RPMI7951 (cell line): ENCODE results near the gene HACD2. TPM values are rescaled to one million over a fixed set of nuclear protein-coding genes. Genes with fewer than 3 reads are reported as not detected.
"Not testable (repeated sequence)": the region's sequence is repeated elsewhere in the genome, so short reads cannot be mapped to it uniquely, and the experiment has no call there.

Experiments
- DNase-seq: peaks from one replicate; pipeline ENCODE4 v3.0.0-alpha.2; 2012; ENCODE audit warnings: low read depth
- total RNA-seq: library from RNA; depleted of rRNA; stranded (reverse); fragments of >200 nt; shearing (Covaris generic); gene quantifications from 2 replicates; pipeline ENCODE4 v1.2.3, GENCODE V29; 2014; rRNA removed

Gene HACD2
- total RNA-seq: 34.0 and 36.6 TPM in 2 replicates

GRCh38 chr3:123584988-123585937, at the start of gene HACD2:
Gene HACD2 (minus strand): TSS chr3:123585053. CDS start chr3:123585027, 26 bp downstream.
- peak; percentile 97 for DNase-seq

DNA sequence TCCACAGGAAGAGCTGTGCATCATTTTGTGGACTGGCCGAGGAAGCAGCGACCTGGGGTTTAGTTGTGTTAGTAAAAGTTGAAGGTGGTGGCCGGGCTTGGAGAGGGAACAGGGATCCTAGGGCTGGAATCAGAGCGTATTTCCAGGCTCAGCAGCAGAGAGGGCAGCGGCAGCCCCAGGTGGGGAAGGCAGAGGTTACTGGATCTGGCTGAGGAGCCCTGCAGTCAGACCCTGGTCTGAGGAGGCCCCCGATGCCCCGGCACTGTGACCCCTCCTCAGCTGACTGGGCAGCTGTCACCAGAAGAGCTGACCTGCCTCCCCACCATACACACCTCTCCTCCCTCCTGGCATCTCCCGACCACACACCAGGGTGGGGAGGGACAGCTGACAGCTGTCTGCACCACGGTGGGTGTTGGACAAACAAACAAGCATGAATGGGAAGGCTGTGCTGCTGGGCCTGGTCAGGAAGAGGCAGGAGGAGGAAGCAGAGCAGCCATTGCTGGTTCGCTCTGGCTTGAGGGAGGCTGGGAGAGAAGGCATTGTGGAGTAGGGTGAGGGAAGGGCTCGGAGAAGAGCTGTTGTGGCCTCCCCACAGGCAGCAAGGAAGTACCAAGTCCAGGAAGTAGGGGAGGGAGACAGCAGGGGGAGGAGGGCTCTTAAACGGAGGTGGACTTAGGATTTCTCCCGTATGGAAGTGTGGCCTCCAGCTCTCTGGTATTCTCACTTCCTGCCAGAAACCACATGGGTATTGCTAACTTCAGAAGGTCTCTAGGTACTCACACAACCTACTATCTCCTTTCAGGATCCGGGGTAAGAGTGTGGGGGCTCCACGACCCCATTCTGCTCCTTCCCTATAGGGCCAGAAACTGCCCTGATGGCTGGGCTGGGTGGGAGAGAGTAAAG, 49.5 kb upstream of the HACD2 start:
- peak; percentile 67 for DNase-seq

GRCh38 chr3:123633530-123633929, 48.7 kb upstream of the HACD2 start:
- no peak for DNase-seq

DNA sequence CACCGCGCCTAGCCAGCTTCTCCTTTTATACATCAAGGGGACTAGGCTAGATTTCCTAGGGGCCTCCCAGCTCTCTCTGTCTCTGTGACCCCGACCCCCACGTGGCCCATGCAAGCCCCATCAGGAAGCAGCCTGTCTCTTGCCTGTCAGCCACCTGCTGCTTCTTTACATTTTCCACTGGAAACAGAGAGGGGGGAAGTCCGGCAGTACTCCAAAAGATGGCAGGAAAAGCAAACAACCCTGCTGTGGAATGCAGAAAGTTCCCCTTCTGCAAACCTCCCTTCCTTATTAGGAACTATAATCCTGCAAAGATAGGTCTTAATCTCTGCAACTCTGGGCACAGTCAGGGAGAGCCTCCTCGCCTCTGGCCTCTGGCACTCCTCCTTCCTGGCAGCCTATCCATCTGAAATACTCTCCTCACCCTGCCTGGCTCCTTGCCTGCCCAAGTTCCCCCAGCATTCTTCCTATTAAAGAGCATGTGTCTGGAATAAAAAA, 47.4 kb upstream of the HACD2 start:
- peak; percentile 20 for DNase-seq

GRCh38 chr3:123629747-123630047, 44.8 kb upstream of the HACD2 start:
- no peak for DNase-seq

DNA sequence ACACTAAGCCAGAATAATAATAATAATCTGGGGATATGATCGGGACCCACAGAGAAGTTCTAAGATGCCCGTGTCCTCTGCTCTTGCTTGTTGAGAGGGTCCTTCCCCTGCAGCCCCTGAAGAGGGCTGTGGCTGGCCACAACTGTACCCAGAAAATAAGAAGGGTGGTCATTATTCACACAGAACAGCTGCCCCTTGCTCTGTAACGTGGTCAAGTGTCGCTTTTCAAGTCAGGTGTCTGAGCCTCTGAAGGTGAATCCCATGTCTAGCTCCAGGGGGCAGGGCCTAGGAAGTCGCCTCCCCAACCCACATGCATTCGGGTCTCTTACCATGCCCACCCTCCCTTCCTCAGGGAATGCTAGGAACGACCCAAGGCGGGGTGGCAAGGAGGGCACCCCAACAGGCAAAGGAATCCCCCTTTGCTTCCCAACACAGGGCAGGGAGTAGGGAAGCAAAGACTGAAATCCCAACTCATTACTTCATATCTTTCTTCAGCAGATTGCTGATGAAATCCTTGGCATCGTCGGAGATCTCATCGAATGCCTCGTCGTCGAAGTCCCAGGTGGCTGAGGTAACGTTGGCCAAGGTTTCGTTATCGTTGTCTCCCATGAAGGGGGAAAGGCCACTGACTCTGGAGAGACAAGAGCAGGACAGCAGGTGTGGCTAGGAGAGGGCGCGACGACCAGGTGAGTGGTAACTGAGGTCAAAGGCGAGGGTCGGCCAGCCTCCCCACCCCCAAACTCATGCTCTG, 44.3 kb upstream of the HACD2 start:
- no peak for DNase-seq

- DNase-seq: no peak
Observed at GRCh38 chr3:123627673-123628670, 43.1 kb upstream of the HACD2 start.

DNA sequence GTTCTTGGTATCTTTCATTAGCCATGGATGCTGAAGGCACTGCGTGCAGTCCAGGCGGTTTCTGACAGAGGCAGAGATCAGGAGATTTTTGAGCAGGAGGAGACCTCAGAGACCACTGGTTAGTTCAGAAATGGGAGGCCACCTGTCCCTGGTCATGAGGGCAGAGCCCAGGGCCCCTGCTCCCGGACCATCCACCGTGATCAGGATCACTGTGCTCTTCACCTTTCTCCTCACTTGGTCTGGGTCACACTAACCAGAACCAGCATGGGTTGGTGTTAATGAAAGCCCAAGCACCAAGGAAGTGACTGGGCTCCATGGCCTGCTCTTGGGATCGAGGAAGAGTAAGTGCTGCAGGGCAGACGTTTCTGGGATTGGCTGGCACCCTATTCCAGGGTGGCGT, 42.0 kb upstream of the HACD2 start:
- no peak for DNase-seq

- no peak for DNase-seq
Observed at GRCh38 chr3:123624302-123624701, 39.4 kb upstream of the HACD2 start.

DNA sequence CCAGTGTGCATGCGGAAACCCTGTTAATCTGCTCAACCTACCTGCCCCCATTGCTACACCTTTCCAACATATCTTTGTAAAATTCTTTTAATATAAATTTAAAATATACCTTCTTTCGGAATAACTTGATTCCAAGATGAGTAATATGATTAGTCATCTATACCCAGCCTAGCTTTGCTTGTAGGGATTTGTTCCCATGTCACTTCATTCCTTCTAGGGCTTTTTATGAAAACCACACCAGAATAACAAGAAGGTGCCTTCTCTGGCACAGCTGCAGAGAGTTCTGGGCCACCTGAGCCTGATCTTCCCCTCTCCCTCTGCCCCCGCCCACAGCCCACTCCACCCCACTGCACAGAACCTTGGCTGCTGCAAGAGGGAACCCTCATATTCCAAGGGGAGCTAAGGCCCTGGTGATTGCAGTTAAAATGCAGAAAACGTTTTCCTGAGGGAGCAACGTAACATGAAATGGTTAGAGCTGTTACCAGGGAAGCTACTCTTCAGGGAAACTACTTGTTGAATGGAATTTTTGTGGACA, 38.6 kb upstream of the HACD2 start:
- DNase-seq: peak; percentile 34

DNA sequence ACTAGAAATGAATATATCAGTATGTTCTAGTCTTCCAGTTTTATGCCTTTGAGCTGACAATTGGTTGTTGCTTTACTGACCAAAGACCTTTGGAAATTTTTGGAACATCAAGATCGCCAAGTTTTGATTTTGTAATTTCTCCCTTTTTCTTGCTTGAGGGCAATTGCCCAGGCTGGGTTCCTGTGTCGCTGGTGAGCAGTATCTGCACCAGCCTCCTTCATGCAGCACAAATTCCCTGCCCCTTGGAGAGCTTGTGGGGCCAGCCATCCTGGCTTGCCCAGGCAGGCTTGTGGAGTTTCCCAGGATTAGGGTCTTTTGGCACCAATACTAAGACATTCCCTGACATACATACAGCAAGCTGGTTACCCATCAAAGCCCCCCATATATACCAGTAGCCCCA, 37.9 kb upstream of the HACD2 start:
- no peak for DNase-seq

DNA sequence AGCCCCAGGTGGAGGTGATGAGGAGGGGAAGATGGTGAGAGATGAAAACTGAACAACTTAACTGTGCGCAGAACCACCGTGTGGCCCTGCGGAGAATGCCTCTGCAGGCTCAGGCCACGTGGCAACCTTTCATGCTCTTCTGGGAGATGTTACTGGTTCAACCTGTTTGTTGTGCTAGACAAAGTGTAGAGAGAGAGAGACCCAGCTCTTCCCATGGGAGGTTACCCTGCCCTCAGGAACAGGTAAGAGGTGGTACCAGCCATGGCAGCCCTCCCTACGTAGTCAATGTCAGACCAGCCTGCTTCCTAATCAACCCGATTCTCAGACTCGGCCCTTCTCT, 37.0 kb upstream of the HACD2 start:
- DNase-seq: no peak

GRCh38 chr3:123621186-123621849, 36.5 kb upstream of the HACD2 start:
- no peak for DNase-seq

DNA sequence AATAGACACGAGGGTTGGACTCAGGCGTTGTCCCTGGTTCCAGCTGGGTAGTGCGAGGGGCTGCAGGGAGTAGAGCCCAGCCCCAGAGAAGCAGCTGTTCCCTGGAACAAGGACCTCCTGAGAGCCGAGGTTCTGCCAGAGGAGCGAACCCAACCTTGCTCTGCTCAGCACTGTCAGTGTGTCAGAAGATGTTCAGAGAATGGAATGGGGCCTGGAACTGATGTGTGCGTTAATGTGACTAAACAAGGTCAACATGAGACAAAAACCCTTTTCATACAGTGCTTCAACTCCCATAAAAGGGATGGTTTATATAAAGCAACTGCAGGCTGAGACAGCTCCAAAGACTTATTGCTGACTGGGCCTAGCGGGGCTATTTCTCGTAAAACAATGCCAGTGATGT, 35.5 kb upstream of the HACD2 start:
- peak; percentile 34 for DNase-seq

DNA sequence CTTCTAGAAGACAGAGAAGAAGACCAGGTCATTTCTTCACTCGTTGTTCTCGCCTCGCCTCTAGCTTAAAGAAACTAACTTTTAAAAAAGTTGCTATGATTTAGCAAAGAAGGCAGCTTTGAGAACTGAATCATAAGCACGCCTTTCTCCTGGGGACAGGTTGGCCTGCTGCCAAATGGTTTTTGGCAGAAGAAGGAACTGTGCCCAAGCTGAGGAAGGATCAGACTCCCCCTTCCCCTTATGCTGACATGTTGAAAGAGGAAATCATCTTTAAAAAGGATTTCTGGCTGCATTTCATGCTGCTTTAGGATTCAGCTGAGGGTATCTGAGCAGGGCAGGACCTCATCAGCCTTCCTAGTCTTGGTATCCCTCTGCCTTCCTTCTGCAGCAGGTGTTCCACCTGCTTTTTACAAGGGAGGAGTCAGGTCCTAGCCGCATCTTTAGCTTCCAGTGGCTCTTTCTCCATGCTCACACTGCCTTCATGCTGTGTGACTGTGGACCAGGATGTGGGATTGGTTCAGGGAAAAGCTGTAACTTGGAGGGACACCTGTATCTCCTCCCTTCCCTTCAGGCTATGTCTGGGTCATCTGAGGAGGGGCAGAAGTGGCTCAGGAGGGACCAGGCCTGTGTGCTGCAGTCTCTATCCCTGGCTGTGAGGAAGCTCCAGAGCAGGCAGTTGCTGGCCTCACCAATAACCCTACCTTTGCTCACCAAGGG, 34.1 kb upstream of the HACD2 start:
- DNase-seq: peak; percentile 70

- no peak for DNase-seq
Observed at GRCh38 chr3:123618076-123618708, 33.3 kb upstream of the HACD2 start.

- DNase-seq: no peak
Observed at GRCh38 chr3:123616593-123616992, 31.7 kb upstream of the HACD2 start.

GRCh38 chr3:123613543-123613942, 28.7 kb upstream of the HACD2 start:
- no peak for DNase-seq

GRCh38 chr3:123611674-123612073, 26.8 kb upstream of the HACD2 start:
- DNase-seq: not testable (repeated sequence)
